Stimulated activated naive CD8-positive, alpha-beta T cell treated with anti-CD3 and anti-CD28 coated beads, Interleukin-15, Interleukin-2, amounts not matched to agents 100 U/mL and 50 U/mL, for 24 hours (primary cell): ENCODE measurements around the gene PALLD.
A peak's percentile ranks its signal among the peaks of the same experiment; 100 is the strongest.
"Not testable (repeated sequence)": the region's sequence is repeated elsewhere in the genome, so short reads cannot be mapped to it uniquely, and the experiment has no call there.

ENCODE experiments used
- ATAC-seq: fragments of 150-1000 bp; cut with Tn5 transposase; one replicate; pipeline ENCODE4 v1.10.0; 2021
- DNase-seq: peaks from one replicate; pipeline ENCODE4 v3.0.0; 2021

The PALLD gene

DNA sequence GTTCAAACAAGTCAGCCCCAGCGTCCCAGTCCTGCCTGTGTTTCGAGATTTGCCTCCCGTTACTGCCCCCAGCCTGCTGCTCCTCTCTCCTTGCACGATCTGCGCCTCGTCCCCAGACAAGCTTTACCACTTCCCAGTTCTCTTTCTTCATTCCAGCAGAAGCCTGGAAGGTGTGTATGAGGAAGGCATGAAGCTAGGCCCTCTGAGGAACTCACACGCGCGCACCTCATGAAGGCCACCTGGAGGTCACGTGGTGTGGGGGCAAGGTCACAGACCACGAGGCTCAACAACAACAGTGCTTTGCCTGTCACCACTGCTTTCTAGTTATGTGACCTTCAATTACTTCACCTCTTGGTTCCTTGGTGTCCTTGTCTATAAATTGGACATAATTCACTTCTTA lies 181.0 kb downstream of the PALLD start:
- DNase-seq (no peak), ATAC-seq (no peak)

DNA sequence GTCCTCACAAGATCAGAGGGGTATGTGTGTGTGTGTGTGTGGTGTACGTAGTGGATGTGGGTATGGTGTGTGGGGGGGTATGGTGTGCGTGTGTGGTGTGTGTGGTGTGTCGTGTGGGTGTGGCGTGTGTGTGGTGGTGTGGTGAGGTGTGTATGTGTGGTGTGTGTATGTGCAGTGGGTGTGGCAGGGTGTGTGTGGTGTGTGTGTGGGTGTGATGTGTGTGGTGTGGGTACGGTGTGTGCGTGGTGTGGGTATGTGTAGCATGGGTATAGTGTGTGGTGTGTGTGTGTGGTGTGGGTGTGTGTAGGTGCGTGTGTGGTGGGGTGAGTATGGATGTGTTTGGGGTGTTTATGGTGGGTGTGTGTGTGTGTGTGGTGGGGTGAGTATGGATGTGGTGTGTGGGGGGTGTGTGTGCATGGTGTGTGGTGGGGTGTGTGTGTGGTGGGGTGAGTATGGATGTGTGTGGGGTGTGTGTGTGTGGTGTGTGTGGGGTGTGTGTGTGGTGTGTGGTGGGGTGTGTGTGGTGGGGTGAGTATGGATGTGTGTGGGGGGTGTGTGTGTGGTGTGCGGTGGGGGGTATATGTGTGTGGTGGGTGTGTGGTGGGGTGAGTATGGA lies 182.0 kb downstream of the PALLD start:
- no peak for ATAC-seq
- no peak for DNase-seq

DNA sequence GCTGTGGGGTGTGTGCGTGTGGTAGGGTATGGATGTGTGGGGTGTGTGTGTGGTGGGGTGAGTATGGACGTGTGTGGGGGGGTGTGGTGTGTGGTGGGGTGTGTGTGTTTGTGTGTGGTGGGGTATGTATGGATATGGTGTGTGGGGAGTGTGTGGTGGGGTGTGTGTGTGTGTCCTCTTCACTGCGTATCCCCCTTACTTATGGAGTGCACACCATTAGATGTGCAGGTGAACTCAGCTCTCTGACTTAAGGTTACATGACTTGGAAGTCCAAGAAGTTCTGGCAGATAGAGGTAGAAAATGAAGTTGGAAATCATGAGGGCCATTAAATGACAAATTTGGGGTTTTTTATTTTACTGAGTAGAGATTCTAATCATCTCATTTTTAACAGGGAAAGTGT lies 182.5 kb downstream of the PALLD start:
- DNase-seq, result no peak
- ATAC-seq, result peak; percentile 19

GRCh38 chr4:168679819-168680218 lies 183.0 kb downstream of the PALLD start:
- no peak for ATAC-seq

DNA sequence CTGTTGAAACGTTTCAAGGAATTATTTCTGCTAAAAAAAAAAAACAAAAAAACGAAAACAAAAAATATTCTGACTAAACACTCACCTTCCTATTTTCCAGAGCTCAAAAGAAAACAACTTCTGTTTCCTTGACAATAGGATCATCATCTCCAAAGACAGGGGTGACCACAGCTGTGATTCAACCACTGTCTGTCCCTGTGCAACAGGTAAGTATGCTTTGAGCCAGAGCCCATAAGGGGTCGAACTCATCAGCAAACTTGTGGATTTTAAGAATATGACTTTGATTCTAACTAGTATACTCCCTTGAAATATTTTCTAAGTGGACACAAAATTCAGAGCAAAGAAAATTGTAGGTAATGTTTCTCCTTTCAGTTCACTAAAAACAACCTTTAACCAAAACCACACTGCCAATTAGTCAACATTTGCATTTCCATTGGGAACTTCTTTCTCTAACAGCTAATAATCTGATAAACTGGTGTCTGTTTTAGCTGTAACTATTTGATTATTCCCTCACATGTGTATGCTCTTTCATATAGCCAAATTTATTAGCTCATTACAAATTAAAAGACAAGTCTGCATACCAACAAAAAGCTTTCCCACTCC lies 186.1 kb downstream of the PALLD start:
- no peak for DNase-seq
- no peak for ATAC-seq

More at GRCh38 chr4:168679819-168680218, 183.0 kb downstream of the PALLD start:
- DNase-seq, result no peak

- ATAC-seq (no peak), DNase-seq (no peak)
Measured at GRCh38 chr4:168683595-168683994, 186.7 kb downstream of the PALLD start.

GRCh38 chr4:168685136-168685809 lies 188.4 kb downstream of the PALLD start:
- no peak for ATAC-seq
- DNase-seq, result no peak

- DNase-seq (no peak), ATAC-seq (no peak)
Measured at GRCh38 chr4:168688584-168688983, 191.7 kb downstream of the PALLD start.

- no peak for ATAC-seq
- DNase-seq, result no peak
Measured at GRCh38 chr4:168689791-168690190, 192.9 kb downstream of the PALLD start.

DNA sequence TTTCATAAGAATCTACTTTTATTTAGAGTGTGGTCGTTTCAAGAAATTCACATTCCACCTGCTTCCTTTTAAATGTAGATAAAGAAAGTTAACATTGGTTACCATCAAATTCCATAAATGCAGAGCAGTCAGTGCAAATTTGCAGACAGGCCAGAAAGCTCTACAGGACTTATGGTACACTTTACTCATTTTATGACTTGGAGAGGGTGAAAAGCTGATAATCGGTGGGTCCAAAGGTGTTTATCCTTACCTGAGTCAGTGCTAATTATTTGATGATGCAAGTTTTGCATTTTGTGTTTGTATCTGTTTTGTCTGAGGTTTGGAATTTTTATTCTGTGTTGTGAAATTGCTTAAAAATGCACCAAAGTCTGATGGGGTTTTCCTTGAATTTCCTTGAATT lies 193.3 kb downstream of the PALLD start:
- ATAC-seq, result no peak

DNA sequence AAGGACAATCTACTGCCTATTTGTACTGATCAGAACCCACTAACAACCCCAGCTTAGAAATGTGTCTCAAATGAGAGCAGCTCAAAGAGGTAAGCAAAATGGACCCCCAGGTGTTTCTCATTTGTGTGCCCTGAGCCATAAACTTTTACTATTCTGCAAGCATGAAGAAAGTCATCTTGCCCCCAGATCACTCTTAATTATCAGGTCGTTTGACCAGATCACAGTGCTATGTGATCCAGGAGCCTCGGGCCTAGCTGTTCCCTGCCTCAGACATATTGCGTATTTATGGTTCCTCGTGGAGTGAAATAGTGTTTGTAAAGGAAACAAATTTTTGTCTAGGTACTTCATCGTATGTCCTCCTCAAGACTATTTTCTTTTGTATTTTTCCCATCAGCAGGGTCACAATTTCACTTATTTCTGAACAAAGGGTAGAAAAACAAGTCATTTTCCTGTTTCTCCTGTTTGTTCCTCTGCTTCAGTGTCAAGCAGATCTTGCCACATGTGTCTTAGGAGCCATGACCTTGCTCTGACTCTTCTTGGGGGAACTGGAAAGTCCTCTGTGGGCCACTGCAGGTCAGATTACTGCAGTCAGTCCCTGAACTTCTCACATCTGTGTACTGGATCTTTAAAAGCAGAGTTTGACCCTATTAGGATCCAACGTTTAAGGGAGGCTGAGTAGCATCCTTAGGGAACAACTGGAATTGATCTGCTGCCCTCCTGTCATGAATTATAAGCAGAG lies 194.9 kb downstream of the PALLD start:
- no peak for DNase-seq
- ATAC-seq, result no peak

More for the DNA sequence above, 193.3 kb downstream of the PALLD start:
- no peak for DNase-seq

GRCh38 chr4:168693750-168694490 lies 197.1 kb downstream of the PALLD start:
- ATAC-seq, result no peak
- DNase-seq, result no peak

DNA sequence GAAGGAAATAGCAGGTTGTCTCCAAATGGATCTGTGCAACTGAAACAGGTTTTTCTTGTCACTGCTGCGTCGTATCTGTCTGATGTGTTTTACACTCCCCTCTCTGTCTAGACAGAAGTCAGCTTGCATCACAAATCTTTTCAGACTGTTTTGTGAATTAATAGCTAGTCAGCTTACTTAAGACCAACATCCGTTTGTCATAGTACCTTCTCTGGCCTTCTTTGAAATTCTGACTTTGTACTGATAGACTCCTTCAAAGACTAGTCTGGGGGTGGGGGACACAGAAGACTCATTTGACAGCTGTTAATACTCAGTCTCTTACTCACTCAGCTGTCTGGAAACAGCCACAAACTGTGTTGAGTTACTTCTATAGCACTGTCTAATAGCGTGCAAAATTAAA lies 197.8 kb downstream of the PALLD start:
- ATAC-seq (no peak), DNase-seq (no peak)

DNA sequence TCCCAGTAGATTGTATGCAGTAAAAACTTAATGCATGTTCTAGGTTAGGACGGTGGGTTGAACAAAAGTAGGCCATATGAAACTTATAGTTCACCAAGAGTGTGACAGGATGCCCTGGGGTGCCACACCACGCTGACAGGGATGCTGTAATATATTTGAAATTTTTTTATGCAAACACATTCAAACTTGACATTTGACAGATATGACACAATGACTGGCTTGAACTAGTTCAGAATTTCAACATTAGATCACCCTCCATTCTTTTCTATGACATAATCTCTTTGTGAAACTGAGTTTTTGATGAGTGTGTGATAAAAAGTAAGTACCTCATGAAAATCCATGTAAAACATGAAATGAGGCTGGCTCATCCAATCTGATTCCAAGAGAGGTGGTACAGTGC lies 198.4 kb downstream of the PALLD start:
- ATAC-seq (no peak), DNase-seq (no peak)

GRCh38 chr4:168696280-168696679 lies 199.4 kb downstream of the PALLD start:
- DNase-seq (no peak), ATAC-seq (no peak)

DNA sequence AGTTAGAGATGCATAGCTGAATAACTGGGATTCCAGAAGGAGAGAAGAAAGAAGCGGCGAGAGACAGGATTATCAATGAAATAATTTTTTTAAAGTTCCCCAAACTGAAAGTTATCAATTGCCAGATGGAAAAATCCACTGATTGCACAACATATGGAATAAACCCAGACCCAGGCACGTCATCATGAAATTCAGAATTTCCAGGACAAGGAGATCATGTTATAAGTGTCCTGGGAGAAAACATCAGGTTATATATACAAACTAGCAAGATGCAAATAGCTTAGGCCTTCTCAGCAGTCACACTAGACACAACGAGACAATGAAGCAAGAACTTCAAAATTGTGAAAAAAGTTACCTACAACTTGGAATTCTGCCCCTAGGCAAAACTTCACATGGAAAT lies 200.0 kb downstream of the PALLD start:
- ATAC-seq, result no peak
- no peak for DNase-seq

DNA sequence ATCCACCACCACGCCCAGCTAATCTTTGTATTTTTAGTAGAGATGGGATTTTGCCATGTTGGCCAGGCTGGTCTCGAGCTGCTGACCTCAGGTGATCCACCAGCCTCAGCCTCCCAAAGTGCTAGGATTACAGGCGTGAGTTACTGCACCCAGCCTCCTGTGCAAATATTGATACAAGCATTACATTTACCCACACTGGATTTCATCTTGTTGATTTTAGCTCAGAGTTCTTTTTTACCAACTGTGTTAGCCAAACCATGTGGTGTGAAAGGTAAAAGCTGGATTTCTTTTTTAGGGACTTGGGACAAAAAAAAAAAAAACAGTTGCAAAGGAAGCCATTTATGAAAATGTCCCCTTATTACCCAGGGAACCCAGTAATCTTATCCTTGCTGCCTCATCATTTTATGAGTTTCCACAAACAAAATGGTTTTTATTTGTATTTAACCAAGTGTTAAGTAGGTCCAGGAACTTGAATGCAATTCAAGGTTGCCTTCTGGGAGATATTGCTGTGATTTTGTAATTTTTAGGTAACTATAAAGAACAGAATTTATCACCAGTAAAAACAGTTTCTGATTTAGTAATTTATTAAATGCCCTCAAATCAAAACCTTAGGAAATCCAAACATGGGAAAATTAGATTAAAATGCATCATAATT lies 202.5 kb downstream of the PALLD start:
- DNase-seq (no peak), ATAC-seq (no peak)

- no peak for ATAC-seq
- DNase-seq, result no peak
Measured at GRCh38 chr4:168701061-168701460, 204.2 kb downstream of the PALLD start.

DNA sequence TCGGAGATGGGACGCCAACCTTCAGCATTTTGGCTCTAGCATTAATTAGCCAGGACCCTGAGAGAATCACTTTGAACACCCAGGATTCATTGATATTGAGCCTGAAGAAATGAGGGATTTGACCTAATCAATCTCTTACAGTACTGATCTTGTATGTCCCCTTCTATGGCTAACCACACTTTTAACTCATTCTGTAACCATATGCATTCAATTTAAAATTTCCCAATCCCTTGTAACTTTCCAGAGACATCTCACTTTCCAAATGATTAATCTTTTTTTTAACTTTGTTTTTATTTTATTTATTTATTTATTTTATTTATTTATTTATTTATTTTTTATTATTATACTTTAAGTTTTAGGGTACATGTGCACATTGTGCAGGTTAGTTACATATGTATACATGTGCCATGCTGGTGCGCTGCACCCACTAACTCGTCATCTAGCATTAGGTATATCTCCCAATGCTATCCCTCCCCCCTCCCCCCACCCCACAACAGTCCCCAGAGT lies 205.8 kb downstream of the PALLD start:
- not testable (repeated sequence) for DNase-seq, ATAC-seq

GRCh38 chr4:168705121-168705520 lies 208.3 kb downstream of the PALLD start:
- ATAC-seq (no peak), DNase-seq (no peak)

GRCh38 chr4:168707205-168707604 lies 210.4 kb downstream of the PALLD start:
- ATAC-seq (no peak), DNase-seq (no peak)

GRCh38 chr4:168708108-168708507 lies 211.3 kb downstream of the PALLD start:
- DNase-seq, result no peak
- ATAC-seq, result no peak
